Keratinocyte (primary cell): Measurements from ENCODE around the gene FHAD1.

ENCODE experiments used
- EZH2 ChIP-seq: IDR thresholded peaks from one replicate; pipeline ENCODE4 v1.6.1; 2012; ENCODE audit warnings: inconsistent platforms, mild to moderate bottlenecking, low read length, moderate library complexity
- TF ChIP-seq, protein P1 (sequence below), 3 experiments: IDR thresholded peaks in 1 of 3; conservative IDR thresholded peaks in 1 of 3; optimal IDR thresholded peaks in 1 of 3; 2 replicates in 2 of 3; 3 replicates in 1 of 3; pipeline versions ENCODE3 to v1.5.1; 2011; ENCODE audit warnings: low read length in 3 of 3, mild to moderate bottlenecking in 3 of 3, moderate library complexity in 2 of 3, control low read depth in 1 of 3, inconsistent platforms in 1 of 3; ENCODE audit not compliant: insufficient read depth in 2 of 3; ENCODE audit errors: extremely low read depth in 1 of 3

GRCh38 chr1:15246960-15247614, at the start of gene FHAD1:
- TF ChIP-seq, protein P1, sequence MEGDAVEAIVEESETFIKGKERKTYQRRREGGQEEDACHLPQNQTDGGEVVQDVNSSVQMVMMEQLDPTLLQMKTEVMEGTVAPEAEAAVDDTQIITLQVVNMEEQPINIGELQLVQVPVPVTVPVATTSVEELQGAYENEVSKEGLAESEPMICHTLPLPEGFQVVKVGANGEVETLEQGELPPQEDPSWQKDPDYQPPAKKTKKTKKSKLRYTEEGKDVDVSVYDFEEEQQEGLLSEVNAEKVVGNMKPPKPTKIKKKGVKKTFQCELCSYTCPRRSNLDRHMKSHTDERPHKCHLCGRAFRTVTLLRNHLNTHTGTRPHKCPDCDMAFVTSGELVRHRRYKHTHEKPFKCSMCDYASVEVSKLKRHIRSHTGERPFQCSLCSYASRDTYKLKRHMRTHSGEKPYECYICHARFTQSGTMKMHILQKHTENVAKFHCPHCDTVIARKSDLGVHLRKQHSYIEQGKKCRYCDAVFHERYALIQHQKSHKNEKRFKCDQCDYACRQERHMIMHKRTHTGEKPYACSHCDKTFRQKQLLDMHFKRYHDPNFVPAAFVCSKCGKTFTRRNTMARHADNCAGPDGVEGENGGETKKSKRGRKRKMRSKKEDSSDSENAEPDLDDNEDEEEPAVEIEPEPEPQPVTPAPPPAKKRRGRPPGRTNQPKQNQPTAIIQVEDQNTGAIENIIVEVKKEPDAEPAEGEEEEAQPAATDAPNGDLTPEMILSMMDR (optimal IDR thresholded peaks at IDR 0.05 in 1 of 3, IDR thresholded peaks at IDR 0.05 in 1 of 3, conservative IDR thresholded peaks at IDR 0.05 in 1 of 3; ENCODE audit: extremely low read depth in 1 of 3, insufficient read depth in 2 of 3, low read length in 3 of 3): no peak
- no peak for TF ChIP-seq EZH2
